WTC11 (cell line): Measurements from ENCODE around the gene MAML2. TPM values are rescaled to one million over a fixed set of nuclear protein-coding genes. Genes with fewer than 3 reads are reported as not detected.

ENCODE experiments used
- ATAC-seq: fragments of 200-7000 bp; cut with Tn5 transposase; 2 replicates; pipeline ENCODE4 v1.10.0; 2021; ENCODE audit warnings: mild to moderate bottlenecking, moderate library complexity
- CTCF ChIA-PET: fragments of 300-600 bp; sonication (Branson Sonifier 250); formaldehyde crosslinking; loops from one replicate; lab custom pipeline; 2021; ENCODE audit warnings: antibody characterized with exemption; lab: Charles Lee
- POLR2A ChIA-PET: fragments of 350-600 bp; sonication (Branson Sonifier 250); formaldehyde crosslinking; loops from one replicate; lab custom pipeline; 2021; ENCODE audit warnings: antibody characterized with exemption; lab: Charles Lee
- DNase-seq: peaks from one replicate; pipeline ENCODE4 v3.0.0; 2021; ENCODE audit warnings: low spot score
- H3K27ac Mint-ChIP-seq: 2 replicates; pipeline ENCODE4 v1.8.0; 2021; ENCODE audit warnings: mixed read lengths
- H3K27me3 Mint-ChIP-seq: 2 replicates; pipeline ENCODE4 v1.8.0; 2021; ENCODE audit warnings: low read depth, mild to moderate bottlenecking, moderate library complexity, mixed read lengths
- H3K36me3 Mint-ChIP-seq: 2 replicates; pipeline ENCODE4 v1.8.0; 2021; ENCODE audit warnings: mixed read lengths
- H3K4me1 Mint-ChIP-seq: 2 replicates; pipeline ENCODE4 v1.8.0; 2022; ENCODE audit warnings: mixed read lengths
- H3K4me3 Mint-ChIP-seq: 2 replicates; pipeline ENCODE4 v1.8.0; 2021; ENCODE audit warnings: mild to moderate bottlenecking, moderate library complexity, mixed read lengths
- H3K9me3 Mint-ChIP-seq: 2 replicates; pipeline ENCODE4 v1.8.0; 2021; ENCODE audit warnings: mixed read lengths
- FOXK1 ChIP-seq: sonication (generic); formaldehyde crosslinking; IDR thresholded peaks from 2 replicates; pipeline ENCODE4 v1.8.0; 2022; ENCODE audit warnings: mild to moderate bottlenecking, moderate library complexity, missing genetic modification reagents
- GABPB1 ChIP-seq: sonication (generic); formaldehyde crosslinking; IDR thresholded peaks from 2 replicates; pipeline ENCODE4 v1.8.1; 2023; ENCODE audit warnings: mild to moderate bottlenecking, missing genetic modification reagents
- GTF2I ChIP-seq: fragments of 250-450 bp; sonication (Bioruptor Pico); conservative IDR thresholded peaks from 2 replicates; pipeline ENCODE4 v1.4.0; 2021; ENCODE audit warnings: mild to moderate bottlenecking
- HMGA2 ChIP-seq: fragments of 250-450 bp; sonication (Bioruptor Pico); IDR thresholded peaks from 2 replicates; pipeline ENCODE4 v1.4.0; 2021; ENCODE audit warnings: mild to moderate bottlenecking, moderate library complexity
- NR3C1 ChIP-seq: sonication (generic); formaldehyde crosslinking; conservative IDR thresholded peaks from 2 replicates; pipeline ENCODE4 v1.8.1; 2023; ENCODE audit warnings: low read depth, mild to moderate bottlenecking, missing genetic modification reagents
- ZNF263 ChIP-seq: sonication (generic); formaldehyde crosslinking; IDR thresholded peaks from 2 replicates; pipeline ENCODE4 v1.8.1; 2022; ENCODE audit warnings: low read depth, mild to moderate bottlenecking, moderate library complexity, missing genetic modification reagents
- ZNF317 ChIP-seq: sonication (generic); formaldehyde crosslinking; IDR thresholded peaks from 2 replicates; pipeline ENCODE4 v1.8.1; 2023; ENCODE audit warnings: low read depth, mild to moderate bottlenecking, moderate library complexity, missing genetic modification reagents, borderline replicate concordance
- total RNA-seq: library from RNA; stranded (reverse); gene quantifications from 3 replicates; pipeline ENCODE4 v1.2.3, GENCODE V29; 2021
- TF ChIP-seq, protein P1 (sequence below): sonication (generic); formaldehyde crosslinking; IDR thresholded peaks from 2 replicates; pipeline ENCODE4 v1.8.0; 2022; ENCODE audit warnings: missing genetic modification reagents
- TF ChIP-seq, protein P2 (sequence below): sonication (generic); formaldehyde crosslinking; IDR thresholded peaks from 2 replicates; pipeline ENCODE4 v1.8.0; 2022; ENCODE audit warnings: mild to moderate bottlenecking, missing genetic modification reagents
- TF ChIP-seq, protein P3 (sequence below): fragments of 250-450 bp; sonication (Bioruptor Pico); IDR thresholded peaks from 2 replicates; pipeline ENCODE4 v1.9.0; 2021; ENCODE audit warnings: mild to moderate bottlenecking, borderline replicate concordance
- TF ChIP-seq, protein P4 (sequence below): sonication (generic); formaldehyde crosslinking; IDR thresholded peaks from 2 replicates; pipeline ENCODE4 v1.8.0; 2023; ENCODE audit warnings: missing genetic modification reagents, mild to moderate bottlenecking, borderline replicate concordance

The MAML2 gene
- total RNA-seq, 1 experiment from 2014 or later, result 8.1 TPM

DNA sequence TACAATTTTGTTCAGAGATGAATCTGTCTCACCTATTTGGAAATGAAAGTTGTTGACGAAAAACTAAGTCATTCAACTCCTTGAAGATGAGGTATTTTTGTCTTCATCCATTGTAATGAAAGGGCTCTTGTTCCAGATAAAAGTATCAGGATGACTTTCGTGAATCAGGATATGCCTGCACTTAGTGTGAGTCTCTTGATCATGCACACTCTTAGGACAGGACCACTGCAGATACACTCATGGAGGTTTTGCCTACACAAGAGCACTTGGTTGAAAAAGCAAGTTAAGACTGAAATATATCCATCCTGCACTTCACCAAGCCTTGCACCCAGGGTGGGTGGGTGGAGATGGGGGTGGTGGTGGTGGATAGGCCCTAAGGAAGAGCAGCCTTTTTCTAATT, 298.2 kb downstream of the MAML2 start (continued):
- TF ChIP-seq, protein P1, sequence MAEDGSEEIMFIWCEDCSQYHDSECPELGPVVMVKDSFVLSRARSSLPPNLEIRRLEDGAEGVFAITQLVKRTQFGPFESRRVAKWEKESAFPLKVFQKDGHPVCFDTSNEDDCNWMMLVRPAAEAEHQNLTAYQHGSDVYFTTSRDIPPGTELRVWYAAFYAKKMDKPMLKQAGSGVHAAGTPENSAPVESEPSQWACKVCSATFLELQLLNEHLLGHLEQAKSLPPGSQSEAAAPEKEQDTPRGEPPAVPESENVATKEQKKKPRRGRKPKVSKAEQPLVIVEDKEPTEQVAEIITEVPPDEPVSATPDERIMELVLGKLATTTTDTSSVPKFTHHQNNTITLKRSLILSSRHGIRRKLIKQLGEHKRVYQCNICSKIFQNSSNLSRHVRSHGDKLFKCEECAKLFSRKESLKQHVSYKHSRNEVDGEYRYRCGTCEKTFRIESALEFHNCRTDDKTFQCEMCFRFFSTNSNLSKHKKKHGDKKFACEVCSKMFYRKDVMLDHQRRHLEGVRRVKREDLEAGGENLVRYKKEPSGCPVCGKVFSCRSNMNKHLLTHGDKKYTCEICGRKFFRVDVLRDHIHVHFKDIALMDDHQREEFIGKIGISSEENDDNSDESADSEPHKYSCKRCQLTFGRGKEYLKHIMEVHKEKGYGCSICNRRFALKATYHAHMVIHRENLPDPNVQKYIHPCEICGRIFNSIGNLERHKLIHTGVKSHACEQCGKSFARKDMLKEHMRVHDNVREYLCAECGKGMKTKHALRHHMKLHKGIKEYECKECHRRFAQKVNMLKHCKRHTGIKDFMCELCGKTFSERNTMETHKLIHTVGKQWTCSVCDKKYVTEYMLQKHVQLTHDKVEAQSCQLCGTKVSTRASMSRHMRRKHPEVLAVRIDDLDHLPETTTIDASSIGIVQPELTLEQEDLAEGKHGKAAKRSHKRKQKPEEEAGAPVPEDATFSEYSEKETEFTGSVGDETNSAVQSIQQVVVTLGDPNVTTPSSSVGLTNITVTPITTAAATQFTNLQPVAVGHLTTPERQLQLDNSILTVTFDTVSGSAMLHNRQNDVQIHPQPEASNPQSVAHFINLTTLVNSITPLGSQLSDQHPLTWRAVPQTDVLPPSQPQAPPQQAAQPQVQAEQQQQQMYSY (CRISPR knock-in tag), result no peak
- TF ChIP-seq, all 79 proteins: peak for 0

DNA sequence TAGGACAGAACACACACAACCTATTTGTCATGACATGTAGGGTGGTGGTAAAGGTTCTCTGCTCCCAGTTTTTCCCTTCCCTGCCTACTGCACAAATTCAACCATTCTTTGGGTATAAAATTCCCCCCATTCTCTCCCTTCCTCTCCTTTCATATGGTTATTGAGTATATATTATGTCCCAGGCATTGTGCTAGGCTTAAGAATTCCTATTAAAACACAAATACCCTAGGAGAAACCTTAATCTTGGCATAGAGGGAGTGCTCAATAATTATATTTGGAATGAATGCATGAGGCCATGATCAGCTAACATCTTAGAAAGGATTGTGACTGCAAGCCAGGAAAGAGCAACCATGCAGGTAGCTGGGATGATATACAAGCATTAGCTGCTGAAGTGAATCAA, 298.7 kb downstream of the MAML2 start:
- TF ChIP-seq HMGA2 (CRISPR knock-in tag), result no peak
- TF ChIP-seq, protein P2, sequence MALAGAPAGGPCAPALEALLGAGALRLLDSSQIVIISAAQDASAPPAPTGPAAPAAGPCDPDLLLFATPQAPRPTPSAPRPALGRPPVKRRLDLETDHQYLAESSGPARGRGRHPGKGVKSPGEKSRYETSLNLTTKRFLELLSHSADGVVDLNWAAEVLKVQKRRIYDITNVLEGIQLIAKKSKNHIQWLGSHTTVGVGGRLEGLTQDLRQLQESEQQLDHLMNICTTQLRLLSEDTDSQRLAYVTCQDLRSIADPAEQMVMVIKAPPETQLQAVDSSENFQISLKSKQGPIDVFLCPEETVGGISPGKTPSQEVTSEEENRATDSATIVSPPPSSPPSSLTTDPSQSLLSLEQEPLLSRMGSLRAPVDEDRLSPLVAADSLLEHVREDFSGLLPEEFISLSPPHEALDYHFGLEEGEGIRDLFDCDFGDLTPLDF (CRISPR knock-in tag), result no peak
- no peak for TF ChIP-seq GTF2I (CRISPR knock-in tag)
- TF ChIP-seq NR3C1 (CRISPR knock-in tag), result no peak
- TF ChIP-seq, protein P3, sequence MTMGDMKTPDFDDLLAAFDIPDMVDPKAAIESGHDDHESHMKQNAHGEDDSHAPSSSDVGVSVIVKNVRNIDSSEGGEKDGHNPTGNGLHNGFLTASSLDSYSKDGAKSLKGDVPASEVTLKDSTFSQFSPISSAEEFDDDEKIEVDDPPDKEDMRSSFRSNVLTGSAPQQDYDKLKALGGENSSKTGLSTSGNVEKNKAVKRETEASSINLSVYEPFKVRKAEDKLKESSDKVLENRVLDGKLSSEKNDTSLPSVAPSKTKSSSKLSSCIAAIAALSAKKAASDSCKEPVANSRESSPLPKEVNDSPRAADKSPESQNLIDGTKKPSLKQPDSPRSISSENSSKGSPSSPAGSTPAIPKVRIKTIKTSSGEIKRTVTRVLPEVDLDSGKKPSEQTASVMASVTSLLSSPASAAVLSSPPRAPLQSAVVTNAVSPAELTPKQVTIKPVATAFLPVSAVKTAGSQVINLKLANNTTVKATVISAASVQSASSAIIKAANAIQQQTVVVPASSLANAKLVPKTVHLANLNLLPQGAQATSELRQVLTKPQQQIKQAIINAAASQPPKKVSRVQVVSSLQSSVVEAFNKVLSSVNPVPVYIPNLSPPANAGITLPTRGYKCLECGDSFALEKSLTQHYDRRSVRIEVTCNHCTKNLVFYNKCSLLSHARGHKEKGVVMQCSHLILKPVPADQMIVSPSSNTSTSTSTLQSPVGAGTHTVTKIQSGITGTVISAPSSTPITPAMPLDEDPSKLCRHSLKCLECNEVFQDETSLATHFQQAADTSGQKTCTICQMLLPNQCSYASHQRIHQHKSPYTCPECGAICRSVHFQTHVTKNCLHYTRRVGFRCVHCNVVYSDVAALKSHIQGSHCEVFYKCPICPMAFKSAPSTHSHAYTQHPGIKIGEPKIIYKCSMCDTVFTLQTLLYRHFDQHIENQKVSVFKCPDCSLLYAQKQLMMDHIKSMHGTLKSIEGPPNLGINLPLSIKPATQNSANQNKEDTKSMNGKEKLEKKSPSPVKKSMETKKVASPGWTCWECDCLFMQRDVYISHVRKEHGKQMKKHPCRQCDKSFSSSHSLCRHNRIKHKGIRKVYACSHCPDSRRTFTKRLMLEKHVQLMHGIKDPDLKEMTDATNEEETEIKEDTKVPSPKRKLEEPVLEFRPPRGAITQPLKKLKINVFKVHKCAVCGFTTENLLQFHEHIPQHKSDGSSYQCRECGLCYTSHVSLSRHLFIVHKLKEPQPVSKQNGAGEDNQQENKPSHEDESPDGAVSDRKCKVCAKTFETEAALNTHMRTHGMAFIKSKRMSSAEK (CRISPR knock-in tag), result no peak
- TF ChIP-seq, protein P4, sequence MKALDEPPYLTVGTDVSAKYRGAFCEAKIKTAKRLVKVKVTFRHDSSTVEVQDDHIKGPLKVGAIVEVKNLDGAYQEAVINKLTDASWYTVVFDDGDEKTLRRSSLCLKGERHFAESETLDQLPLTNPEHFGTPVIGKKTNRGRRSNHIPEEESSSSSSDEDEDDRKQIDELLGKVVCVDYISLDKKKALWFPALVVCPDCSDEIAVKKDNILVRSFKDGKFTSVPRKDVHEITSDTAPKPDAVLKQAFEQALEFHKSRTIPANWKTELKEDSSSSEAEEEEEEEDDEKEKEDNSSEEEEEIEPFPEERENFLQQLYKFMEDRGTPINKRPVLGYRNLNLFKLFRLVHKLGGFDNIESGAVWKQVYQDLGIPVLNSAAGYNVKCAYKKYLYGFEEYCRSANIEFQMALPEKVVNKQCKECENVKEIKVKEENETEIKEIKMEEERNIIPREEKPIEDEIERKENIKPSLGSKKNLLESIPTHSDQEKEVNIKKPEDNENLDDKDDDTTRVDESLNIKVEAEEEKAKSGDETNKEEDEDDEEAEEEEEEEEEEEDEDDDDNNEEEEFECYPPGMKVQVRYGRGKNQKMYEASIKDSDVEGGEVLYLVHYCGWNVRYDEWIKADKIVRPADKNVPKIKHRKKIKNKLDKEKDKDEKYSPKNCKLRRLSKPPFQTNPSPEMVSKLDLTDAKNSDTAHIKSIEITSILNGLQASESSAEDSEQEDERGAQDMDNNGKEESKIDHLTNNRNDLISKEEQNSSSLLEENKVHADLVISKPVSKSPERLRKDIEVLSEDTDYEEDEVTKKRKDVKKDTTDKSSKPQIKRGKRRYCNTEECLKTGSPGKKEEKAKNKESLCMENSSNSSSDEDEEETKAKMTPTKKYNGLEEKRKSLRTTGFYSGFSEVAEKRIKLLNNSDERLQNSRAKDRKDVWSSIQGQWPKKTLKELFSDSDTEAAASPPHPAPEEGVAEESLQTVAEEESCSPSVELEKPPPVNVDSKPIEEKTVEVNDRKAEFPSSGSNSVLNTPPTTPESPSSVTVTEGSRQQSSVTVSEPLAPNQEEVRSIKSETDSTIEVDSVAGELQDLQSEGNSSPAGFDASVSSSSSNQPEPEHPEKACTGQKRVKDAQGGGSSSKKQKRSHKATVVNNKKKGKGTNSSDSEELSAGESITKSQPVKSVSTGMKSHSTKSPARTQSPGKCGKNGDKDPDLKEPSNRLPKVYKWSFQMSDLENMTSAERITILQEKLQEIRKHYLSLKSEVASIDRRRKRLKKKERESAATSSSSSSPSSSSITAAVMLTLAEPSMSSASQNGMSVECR (CRISPR knock-in tag), result no peak
- no peak for TF ChIP-seq ZNF317
- TF ChIP-seq GABPB1 (CRISPR knock-in tag), result no peak
- no peak for TF ChIP-seq FOXK1 (CRISPR knock-in tag)
- no peak for TF ChIP-seq ZNF263 (CRISPR knock-in tag)
- ATAC-seq (no peak), DNase-seq (no peak)
- H3K27me3 Mint-ChIP-seq, result no peaks in the 10 kb centered on the region; the same call in 1 of the 2 replicates
- no peaks in the 10 kb centered on the region for H3K36me3 Mint-ChIP-seq
- no peak overlapping the region for H3K4me3 Mint-ChIP-seq
- H3K9me3 Mint-ChIP-seq, result no peaks in the 10 kb centered on the region
- H3K4me1 Mint-ChIP-seq, result peaks cover 25% of the 10 kb centered on the region
- CTCF ChIA-PET, result no interaction called here
- POLR2A ChIA-PET, result no interaction called here
- no peak overlapping the region for H3K27ac Mint-ChIP-seq
